ENCODE data around the gene PARP12. TPM values are rescaled to one million over a fixed set of nuclear protein-coding genes. Genes with fewer than 3 reads are reported as not detected.

Gene PARP12
- total RNA-seq, 1 experiment from 2014 or later = 19.6 TPM

- DNase-seq (ENCODE audit: low spot score) = no peak
Observed at GRCh38 chr7:140015471-140015970, 47.2 kb downstream of the PARP12 start.

DNA sequence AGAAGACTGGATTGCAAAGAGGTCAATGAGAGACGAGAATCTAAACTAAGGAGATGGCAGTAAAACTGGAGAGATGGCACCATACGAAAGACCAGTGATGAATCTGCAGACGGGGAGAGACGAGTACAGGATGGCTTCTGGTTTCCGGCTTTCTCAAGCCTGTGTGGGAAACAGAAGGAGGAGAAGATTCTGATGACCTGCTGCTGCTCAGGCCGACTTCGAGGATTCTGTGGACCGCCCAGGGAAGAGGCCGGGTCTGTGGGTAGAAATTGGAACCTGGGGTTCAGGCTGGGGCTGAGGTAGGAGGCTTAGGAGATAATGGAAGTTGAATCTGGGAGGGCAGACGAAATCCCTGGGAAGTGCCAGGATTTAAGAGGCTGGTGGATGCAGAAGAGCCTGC lies 48.6 kb downstream of the PARP12 start:
- DNase-seq (ENCODE audit: low spot score) = no peak

DNA sequence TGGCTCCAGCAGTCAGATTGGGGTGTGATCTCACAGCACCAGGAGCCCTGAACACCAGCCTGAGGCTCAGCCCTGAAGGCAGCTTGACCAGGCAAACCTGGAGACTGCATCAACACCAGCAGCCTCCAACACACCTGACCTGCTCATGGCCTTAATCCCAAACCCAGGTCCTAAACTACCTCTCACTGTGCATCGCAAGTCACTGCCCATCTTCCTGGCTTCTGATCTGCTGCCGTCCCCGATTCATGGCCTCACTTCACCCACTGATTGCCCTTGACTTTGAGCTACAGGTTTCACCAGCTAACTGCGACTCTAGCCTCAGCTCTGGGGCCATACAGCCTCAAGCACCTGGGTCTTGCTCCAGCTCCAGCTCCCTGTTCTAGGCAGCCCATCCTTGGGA lies 49.1 kb downstream of the PARP12 start:
- DNase-seq (ENCODE audit: low spot score) = no peak

GRCh38 chr7:140010194-140010895 lies 52.4 kb downstream of the PARP12 start:
- DNase-seq (ENCODE audit: low spot score) = no peak

DNA sequence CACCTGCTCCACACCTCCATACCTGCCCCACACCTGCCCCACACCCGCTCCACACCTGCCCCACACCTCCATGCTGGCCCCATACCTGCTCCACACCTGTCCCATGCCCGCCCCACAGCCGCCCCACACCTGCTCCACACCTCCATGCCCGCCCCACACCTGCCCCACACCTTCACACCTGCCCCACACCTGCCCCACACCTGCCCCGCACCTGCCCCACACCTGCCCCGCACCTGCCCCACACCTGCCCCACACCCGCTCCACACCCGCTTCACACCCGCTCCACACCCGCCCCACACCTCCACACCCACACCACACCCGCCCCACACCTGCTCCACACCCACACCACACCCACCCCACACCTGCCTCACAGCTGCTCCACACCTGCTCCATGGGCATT lies 53.0 kb downstream of the PARP12 start:
- no peak for DNase-seq (ENCODE audit: low spot score)

DNA sequence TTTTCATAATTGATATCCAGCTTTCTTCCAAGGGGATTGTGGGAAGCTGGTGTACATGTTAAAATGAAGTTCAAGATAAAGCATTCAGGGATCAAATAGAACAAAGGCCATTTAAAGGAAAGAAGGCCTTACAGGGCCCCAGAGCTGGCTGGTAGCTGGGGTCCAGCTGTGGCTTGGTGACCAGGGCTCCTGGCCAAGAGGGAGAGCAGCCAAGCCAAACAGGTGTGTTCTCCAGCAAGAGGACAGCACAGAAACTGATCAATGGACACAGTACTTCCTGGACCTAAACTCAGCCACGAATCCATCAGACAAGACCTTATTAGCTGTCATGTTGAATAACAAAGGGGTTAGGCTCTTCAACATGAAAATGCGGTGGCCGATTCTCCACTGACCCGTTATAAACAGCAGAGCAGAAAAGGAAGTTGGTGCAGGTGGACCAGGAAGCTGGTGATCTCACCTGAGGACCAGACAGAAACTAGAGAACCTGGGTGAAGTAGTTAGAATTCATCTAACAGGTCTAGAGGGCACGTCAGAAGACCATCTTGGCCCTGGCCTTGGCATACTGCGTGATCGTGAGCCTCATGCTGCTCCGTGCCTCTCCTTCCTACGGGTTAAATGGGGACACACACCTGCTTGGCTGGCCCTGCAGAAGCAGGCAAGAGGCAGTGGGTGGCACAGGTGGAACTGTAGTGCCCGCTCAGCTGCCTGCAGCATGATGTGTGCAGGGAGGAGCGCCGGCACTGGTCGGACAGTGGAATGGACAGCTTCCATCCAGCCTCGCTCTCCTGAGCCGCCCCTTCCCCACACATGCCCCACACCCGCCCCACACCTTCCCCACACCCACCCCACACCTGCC lies 53.8 kb downstream of the PARP12 start:
- DNase-seq (ENCODE audit: low spot score) = no peak

- DNase-seq (ENCODE audit: low spot score) = no peak
Observed at GRCh38 chr7:140007051-140007690, 55.6 kb downstream of the PARP12 start.

- DNase-seq (ENCODE audit: low spot score) = no peak
Observed at GRCh38 chr7:140006600-140006999, 56.2 kb downstream of the PARP12 start.

DNA sequence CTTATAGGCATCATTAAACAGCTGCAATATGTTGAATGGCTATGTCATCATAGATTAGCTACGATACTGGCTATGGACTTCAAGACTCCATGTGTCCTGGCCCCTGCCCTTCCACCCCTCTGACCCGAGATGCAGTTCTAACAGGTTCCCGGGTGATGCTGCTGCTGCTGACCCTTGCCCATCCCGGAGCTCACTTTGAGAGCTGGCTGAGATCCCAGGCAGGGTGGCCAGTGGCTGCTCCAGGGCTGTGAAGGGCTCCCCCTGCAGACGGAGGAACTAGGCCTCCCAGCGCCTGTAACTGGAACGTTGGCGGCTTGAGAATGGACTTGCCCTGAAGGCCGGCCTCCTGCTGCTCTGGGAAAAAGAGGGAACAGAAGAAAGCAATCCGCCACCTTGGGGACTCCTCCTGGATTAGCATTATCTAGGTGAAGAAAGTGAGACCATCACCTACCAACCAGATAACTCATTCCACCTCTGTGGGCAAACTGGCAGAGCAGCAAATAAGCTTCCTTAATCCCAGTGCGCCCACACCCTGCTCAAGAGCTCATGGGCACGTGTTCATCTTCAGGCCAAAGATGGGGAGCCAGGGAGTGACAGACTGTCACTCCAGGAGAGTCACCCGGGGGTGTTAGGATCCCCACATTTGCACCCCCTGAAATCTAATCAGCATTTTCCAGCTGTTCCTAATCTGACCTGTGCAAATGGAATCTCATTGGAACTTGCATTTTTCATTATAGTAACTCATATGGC lies 56.8 kb downstream of the PARP12 start:
- DNase-seq (ENCODE audit: low spot score) = peak; percentile 33

GRCh38 chr7:140005341-140005740 lies 57.4 kb downstream of the PARP12 start:
- no peak for DNase-seq (ENCODE audit: low spot score)

DNA sequence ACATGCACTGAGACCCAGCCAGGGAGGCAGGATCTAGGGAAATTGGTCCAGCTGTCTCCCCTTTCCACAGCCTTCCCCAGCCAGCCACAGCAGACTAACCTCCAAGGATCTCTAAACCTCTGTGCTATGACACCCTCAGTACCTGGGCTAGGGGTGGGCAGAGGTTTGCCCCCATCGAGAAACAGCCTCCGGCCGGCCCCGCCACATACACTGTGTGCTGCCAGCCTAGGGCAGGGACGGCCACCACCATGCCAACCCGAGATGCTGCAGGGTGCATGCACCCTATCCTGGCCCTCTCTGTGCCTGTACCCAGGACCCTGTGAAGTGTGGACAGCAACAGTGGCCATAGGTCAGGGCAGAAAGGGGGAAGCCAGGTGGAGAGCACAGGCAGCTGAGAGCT lies 58.1 kb downstream of the PARP12 start:
- DNase-seq (ENCODE audit: low spot score) = no peak

- DNase-seq (ENCODE audit: low spot score) = peak; percentile 54
Observed at GRCh38 chr7:140003913-140004382, 58.8 kb downstream of the PARP12 start.

GRCh38 chr7:140000666-140001268 lies 62.0 kb downstream of the PARP12 start:
- DNase-seq (ENCODE audit: low spot score) = no peak

DNA sequence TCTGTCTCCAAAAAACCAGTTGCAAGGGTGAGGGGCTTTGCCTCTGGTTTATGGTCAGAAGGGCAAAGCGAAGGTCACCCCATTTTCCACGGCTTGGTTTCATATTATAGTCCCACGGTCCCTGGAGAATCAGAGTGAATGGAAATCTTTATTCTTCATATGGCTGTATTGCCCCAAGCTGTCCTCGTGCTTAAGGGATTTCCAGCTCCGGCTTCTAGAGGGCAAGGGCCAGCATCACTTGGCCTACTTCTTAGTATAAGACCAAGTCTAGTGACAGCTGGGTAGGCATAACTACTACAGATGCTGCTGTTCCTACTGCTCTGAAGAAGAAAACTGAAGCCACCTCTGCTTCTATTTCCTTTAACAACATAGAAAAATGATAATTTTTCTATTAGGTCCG lies 63.2 kb downstream of the PARP12 start:
- no peak for DNase-seq (ENCODE audit: low spot score)

- no peak for DNase-seq (ENCODE audit: low spot score)
Observed at GRCh38 chr7:139998572-139998971, 64.2 kb downstream of the PARP12 start.

GRCh38 chr7:139995017-139995915 lies 67.5 kb downstream of the PARP12 start:
- peak; percentile 42 for DNase-seq (ENCODE audit: low spot score)

GRCh38 chr7:139994356-139994755 lies 68.4 kb downstream of the PARP12 start:
- DNase-seq (ENCODE audit: low spot score) = no peak

GRCh38 chr7:139993592-139993991 lies 69.2 kb downstream of the PARP12 start:
- no peak for DNase-seq (ENCODE audit: low spot score)

DNA sequence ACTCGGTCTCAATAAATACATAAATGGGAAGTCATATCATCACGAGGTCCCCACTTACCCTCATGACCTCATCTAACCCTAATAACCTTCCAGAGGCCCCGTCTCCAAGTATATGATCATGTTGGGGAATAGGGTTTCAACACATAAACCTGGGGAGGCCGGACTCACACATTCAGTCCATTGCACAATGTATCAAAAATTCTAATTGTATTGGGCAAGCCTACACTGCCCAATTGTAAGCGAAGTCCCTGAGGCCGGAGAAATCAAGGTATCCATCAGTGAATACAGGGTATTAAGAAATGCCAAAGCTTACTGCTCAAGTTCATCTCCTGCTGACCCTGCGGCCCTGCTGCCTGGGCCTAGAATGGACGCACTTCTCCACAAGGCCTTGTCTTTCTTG lies 69.6 kb downstream of the PARP12 start:
- DNase-seq (ENCODE audit: low spot score) = no peak
